MCF 10A (cell line): ENCODE results near the gene TCF7L2. TPM values are rescaled to one million over a fixed set of nuclear protein-coding genes. Genes with fewer than 3 reads are reported as not detected.
A peak's percentile ranks its signal among the peaks of the same experiment; 100 is the strongest.

ENCODE experiments used
- BruUV-seq: library from RNA; stranded (reverse); fragments of 400-500 nt; replicated peaks from 2 replicates; lab custom pipeline; 2021; lab: Mats Ljungman, UMichigan
- CTCF ChIA-PET: fragments of 300-600 bp; sonication (Branson Sonifier 250); formaldehyde crosslinking; extraction: SDS; loops from one replicate; lab custom pipeline; 2021; ENCODE audit warnings: antibody characterized with exemption, inconsistent platforms; lab: Yijun Ruan, JAX
- POLR2A ChIA-PET: fragments of 300-600, 350-650 bp; sonication (Branson Sonifier 250); formaldehyde crosslinking; extraction: SDS; loops from one replicate; lab custom pipeline; 2020; ENCODE audit warnings: antibody characterized with exemption, inconsistent platforms; lab: Yijun Ruan, JAX
- DNase-seq: peaks from one replicate; pipeline ENCODE4 v3.0.0-alpha.2; 2018; ENCODE audit not compliant: unreplicated experiment
- H3K27ac Mint-ChIP-seq: one replicate; pipeline ENCODE4 v1.8.0; 2022; ENCODE audit warnings: mild to moderate bottlenecking, low read depth, mixed read lengths; ENCODE audit not compliant: unreplicated experiment
- H3K27me3 Mint-ChIP-seq: one replicate; pipeline ENCODE4 v1.8.0; 2022; ENCODE audit warnings: mixed read lengths; ENCODE audit not compliant: insufficient read depth, unreplicated experiment
- H3K36me3 Mint-ChIP-seq: one replicate; pipeline ENCODE4 v1.8.0; 2022; ENCODE audit warnings: mild to moderate bottlenecking, moderate library complexity, mixed read lengths; ENCODE audit not compliant: insufficient read depth, unreplicated experiment
- H3K4me1 Mint-ChIP-seq: one replicate; pipeline ENCODE4 v1.8.0; 2022; ENCODE audit warnings: mixed read lengths; ENCODE audit not compliant: insufficient read depth, unreplicated experiment
- H3K4me3 Mint-ChIP-seq: one replicate; pipeline ENCODE4 v1.8.0; 2022; ENCODE audit warnings: mild to moderate bottlenecking, moderate library complexity, mixed read lengths; ENCODE audit not compliant: unreplicated experiment
- H3K9me3 Mint-ChIP-seq: one replicate; pipeline ENCODE4 v1.8.0; 2022; ENCODE audit warnings: mixed read lengths; ENCODE audit not compliant: unreplicated experiment
- CTCF ChIP-seq: fragments of 200-600 bp; IDR thresholded peaks from one replicate; pipeline ENCODE4 v1.8.0; 2022; ENCODE audit warnings: antibody characterized with exemption, mild to moderate bottlenecking; ENCODE audit not compliant: unreplicated experiment
- intact Hi-C: fragments of 100-400 bp; cut with micrococcal nuclease; formaldehyde crosslinking; loops from 2 replicates; pipeline ENCODE4 v1.14.1; 2022
- total RNA-seq: library from RNA; stranded (reverse); gene quantifications from 2 replicates; pipeline ENCODE4 v1.2.3, GENCODE V29; 2022

The TCF7L2 gene
- total RNA-seq, 1 experiment from 2014 or later, result 25.2 TPM

GRCh38 chr10:113027230-113027573 lies 77.2 kb downstream of the TCF7L2 start:
- H3K27ac Mint-ChIP-seq, result peak overlapping the region; percentile 78
- BruUV-seq, result no TSS peak
- H3K4me3 Mint-ChIP-seq, result no peak overlapping the region
- no peak for DNase-seq
- no peaks in the 10 kb centered on the region for H3K9me3 Mint-ChIP-seq
- peaks cover 15% of the 10 kb centered on the region for H3K36me3 Mint-ChIP-seq
- ChIA-PET CTCF (no interaction called here), POLR2A (no interaction called here)
- TF ChIP-seq CTCF, result no peak
- no peaks in the 10 kb centered on the region for H3K27me3 Mint-ChIP-seq
- H3K4me1 Mint-ChIP-seq, result peaks cover 38% of the 10 kb centered on the region
- intact Hi-C loops, result no loop called here

- POLR2A ChIA-PET, result interaction anchor here (0.7 to 1.0 kb wide), 2 partner anchors 15 to 41 kb away, joined by 3 to 4 read pairs; no protein-coding TSS in a partner anchor
- no peak overlapping the region for H3K4me3 Mint-ChIP-seq
- BruUV-seq, result no TSS peak
- intact Hi-C loops, result no loop called here
- peak overlapping the region; percentile 78 for H3K27ac Mint-ChIP-seq
- H3K4me1 Mint-ChIP-seq, result peaks cover 38% of the 10 kb centered on the region
- H3K9me3 Mint-ChIP-seq, result no peaks in the 10 kb centered on the region
- CTCF ChIA-PET, result no interaction called here
- no peaks in the 10 kb centered on the region for H3K27me3 Mint-ChIP-seq
- H3K36me3 Mint-ChIP-seq, result peaks cover 16% of the 10 kb centered on the region
- no peak for DNase-seq
- no peak for TF ChIP-seq CTCF
These were observed 77.8 kb downstream of the TCF7L2 start for GRCh38 chr10:113027574-113028455.

GRCh38 chr10:113028456-113029440 lies 78.7 kb downstream of the TCF7L2 start:
- peak overlapping the region; percentile 54 for H3K27ac Mint-ChIP-seq
- intact Hi-C loops, result no loop called here
- ChIA-PET POLR2A (interaction anchor here (1.0 kb wide), 1 partner anchor 42 kb away, joined by 4 read pairs; no protein-coding TSS in a partner anchor), CTCF (interaction anchor here (0.5 kb wide), 1 partner anchor 425 kb away, joined by 4 read pairs; no protein-coding TSS in a partner anchor)
- no peaks in the 10 kb centered on the region for H3K27me3 Mint-ChIP-seq
- no TSS peak for BruUV-seq
- TF ChIP-seq CTCF, result no peak
- H3K9me3 Mint-ChIP-seq, result no peaks in the 10 kb centered on the region
- H3K36me3 Mint-ChIP-seq, result peaks cover 16% of the 10 kb centered on the region
- DNase-seq, result no peak
- H3K4me1 Mint-ChIP-seq, result peaks cover 38% of the 10 kb centered on the region
- no peak overlapping the region for H3K4me3 Mint-ChIP-seq
